ENCODE results near the gene GH2.
"Not testable (repeated sequence)": the region's sequence is repeated elsewhere in the genome, so short reads cannot be mapped to it uniquely, and the experiment has no call there.

GH2 gene

DNA sequence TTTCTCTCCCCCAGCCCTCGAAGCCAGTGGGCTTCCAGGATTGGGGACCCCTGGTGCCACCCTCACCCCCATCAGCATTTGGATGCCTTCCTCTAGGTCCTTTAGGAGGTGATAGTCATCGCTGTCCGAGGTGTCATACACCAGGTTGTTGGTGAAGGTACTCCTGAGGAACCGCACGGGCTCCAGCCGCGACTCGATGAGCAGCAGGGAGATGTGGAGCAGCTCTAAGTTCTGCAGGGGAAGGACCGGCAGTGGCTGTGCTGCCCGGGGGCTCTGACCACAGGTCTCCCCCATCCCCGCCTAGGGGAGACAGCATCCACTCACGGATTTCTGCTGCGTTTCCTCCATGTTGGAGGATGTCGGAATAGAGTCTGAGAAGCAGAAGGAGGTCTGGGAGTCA, 28.4 kb upstream of the GH2 start:
- DNase-seq, result no peak

DNA sequence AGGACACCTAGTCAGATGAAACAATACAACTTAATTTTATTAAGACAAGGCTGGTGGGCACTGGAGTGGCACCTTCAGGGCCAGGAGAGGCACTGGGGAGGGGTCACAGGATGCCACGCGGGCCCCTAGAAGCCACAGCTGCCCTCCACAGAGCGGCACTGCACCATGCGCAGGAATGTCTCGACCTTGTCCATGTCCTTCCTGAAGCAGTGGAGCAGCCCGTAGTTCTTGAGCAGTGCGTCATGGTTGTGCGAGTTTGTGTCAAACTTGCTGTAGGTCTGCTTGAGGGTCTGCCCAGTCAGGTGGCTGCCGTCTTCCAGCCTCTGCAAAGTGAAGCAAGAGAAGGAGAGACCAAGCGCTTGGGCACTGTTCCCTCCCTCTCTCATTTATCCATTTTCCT, 27.8 kb upstream of the GH2 start:
- DNase-seq, result not testable (repeated sequence)

DNA sequence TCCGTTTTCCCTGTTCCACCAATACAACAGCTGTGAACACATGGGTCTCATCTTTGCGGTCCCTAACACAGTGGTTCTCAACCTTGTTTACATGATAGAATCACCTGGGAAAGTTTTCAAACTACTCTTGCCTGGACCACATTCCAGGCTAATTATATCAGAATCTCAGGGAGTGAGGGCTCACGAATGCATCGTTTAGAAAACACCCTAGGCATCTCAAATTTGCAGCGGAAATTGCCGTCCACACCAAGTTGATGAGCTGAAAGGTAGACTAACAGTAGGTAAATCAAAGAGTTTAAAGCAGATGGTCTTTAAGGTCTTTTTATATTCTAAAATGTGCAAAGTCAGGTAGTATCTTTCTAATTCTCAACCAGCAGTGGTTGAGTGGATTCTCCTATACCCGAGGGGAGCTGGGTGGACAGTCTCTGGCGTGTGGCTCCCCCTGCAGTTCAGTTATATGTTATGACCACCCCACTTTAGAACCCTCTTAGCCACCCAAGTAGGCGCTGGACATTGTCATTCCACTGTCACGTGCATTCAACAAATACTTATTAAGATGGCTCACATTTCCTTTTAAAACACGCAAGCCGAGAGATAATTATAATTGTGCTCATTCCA, 25.5 kb upstream of the GH2 start:
- DNase-seq, result not testable (repeated sequence)

DNA sequence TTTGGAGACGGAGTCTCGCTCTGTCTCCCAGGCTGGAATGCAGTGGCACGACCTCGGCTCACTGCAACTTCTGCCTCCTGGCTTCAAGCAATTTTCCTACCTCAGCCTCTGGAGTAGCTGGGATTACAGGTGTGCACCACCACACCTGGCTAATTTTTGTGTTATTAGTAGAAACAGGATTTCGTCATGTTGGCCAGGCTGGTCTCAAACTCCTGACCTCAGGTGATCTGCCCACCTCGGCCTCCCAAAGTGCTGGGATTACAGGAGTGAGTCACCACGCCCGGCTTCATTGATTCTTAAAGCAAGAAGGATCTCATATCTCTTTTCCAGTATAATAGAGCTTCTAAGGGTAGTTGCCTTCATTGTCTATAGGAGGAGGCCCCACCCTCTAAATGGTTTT, 23.1 kb upstream of the GH2 start:
- DNase-seq, result not testable (repeated sequence)

DNA sequence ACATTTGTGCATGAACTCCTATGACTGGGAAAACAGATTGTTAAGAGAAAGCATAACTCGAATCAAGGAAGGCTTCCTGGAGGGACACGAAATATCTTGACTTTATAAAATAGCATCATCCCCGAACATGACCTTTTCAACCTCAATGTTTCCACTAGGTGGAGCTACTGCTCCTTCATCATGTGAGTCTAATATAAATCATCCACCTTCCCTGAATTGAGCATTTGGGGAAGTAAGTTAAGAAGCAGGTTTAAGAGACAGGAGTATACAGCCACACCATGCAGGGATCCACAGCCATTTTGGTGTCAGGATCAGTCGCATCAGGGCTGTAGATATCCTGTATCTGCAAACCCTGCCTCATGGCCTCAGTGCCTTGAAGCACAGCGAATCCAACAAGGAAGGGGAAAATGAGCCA, 22.1 kb upstream of the GH2 start:
- not testable (repeated sequence) for DNase-seq

DNA sequence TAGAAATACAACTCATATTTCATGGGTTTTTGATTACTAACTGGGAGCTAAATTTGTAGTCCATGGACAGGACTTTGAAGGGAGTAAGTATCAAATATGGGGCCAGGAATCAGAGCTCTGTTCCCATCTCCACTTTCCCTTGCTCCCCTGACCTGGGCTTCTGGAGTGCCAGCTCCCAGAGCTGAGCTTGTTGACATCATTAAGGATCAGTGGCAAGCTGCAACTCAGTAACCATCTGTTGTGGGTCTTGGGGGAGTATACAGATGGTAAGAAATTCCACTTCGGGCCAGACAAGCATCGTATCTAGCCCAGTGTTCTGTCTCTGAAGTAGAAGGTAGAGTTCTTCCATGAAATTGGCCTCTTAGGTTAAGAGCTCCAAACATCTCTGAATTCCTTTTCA, 20.2 kb upstream of the GH2 start:
- DNase-seq, result not testable (repeated sequence)

DNA sequence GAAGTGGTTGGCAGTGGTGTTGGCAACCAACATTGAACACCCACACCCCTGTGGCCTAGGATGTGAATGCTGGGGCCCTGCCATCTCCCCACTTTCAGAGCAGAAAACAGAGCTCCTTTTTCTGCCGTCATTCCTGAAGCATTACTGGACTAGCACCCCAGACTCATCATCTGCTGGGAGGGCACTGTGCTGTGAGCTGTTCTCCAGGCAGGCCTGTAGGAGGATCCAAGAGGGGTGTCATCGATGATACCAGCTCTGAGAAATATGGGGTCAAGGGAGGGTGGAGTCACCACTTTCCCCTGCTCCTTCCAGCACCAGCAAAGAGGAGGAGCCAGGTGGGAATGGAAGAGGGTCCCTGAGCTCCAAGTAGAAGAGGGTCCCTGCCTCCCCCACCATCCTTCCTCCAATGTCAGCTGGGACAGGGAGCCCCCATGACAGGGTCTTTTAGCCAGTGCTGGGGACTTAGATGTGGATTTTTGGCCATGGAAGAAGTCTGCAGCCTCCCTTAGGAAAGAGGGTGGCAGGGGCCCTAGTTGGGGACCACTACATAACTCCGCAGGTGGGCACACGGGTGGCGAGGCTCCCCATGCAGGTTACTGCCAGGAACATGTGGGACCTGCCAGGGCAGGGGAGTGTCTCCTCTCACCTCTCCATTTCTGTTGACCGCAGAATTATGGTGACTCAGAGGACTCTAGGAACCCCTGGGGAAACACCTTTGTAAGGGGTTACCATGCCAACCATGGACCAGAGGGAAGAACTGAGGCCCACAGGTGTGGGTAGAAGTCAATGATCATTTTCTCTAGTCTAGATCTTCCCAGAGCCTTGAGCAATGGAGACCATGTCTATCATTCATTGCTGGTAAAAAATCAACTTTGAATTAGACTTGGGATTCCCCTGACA, 17.4 kb upstream of the GH2 start:
- DNase-seq, result not testable (repeated sequence)

DNA sequence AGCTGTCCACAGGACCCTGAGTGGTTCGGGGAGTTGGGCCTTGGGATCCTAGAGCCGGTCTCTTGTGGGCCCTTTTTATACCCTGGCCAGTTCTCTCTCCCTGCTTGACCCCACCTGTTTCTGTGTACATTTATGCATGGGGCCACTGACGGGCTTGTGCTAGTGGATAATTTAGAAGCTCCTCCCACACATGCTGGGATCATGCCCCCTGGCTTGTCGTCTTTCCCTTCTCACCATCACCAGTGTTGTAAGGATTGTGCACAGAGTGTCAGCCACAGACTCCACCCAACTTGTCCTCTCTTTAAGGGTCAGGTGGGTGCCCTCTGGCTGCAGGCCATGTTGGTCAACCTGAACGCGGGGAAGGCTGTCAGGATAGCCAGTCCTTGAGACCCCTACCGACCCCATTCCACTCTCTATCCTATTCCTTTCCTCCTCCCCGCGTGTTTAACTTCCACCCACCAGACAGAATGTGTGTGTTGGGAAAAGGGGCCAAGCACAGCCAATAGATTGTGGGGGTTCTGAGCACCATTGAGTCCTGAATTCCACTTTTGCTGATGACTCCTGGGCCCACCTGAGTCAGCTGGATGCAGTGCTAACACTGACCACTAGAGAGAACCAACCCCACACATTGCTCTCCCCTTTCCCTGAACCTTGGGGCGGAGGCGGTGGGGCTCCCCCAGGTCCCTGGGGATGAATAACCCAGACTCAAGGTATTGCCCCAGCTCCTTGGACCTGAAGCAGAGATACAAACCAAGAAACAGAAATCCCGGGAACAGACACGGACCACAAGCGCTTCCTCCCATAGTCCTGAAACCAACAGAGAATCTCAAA, 15.0 kb upstream of the GH2 start, which contains the start of gene CSH1:
CSH1 (minus strand) TSS at position 51 of the 831 bp plus-strand sequence. CDS start 63 bp downstream, outside the sequence.
- DNase-seq, result not testable (repeated sequence)

DNA sequence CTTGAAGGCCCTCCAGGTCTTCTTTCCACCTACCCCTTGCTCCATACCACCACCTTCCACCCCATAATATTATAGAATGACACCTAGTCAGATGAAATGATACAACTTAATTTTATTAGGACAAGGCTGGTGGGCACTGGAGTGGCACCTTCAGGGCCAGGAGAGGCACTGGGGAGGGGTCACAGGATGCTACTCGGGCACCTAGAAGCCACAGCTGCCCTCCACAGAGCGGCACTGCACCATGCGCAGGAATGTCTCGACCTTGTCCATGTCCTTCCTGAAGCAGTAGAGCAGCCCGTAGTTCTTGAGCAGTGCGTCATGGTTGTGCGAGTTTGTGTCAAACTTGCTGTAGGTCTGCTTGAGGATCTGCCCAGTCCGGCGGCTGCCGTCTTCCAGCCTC, 13.1 kb upstream of the GH2 start:
- DNase-seq, result not testable (repeated sequence)

DNA sequence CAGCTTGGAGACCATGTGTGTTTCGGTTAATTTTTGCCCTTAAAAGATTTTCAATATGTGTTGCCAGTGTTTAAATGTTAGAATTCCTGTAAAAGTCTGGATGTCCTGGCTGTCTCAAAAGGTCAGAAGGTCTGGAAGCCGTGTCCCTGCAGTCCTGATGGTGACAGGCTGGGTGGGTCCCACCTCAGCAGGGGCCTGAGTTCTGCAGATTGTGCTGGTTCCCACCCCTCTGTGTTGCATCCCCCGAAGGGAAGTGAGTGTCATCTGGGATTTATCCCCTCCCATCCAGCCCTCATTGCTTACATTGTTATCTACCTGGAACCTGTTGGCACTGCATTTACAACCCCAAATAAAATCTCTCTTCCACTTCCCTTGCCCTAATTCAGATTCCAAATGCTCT, 12.3 kb upstream of the GH2 start:
- not testable (repeated sequence) for DNase-seq

DNA sequence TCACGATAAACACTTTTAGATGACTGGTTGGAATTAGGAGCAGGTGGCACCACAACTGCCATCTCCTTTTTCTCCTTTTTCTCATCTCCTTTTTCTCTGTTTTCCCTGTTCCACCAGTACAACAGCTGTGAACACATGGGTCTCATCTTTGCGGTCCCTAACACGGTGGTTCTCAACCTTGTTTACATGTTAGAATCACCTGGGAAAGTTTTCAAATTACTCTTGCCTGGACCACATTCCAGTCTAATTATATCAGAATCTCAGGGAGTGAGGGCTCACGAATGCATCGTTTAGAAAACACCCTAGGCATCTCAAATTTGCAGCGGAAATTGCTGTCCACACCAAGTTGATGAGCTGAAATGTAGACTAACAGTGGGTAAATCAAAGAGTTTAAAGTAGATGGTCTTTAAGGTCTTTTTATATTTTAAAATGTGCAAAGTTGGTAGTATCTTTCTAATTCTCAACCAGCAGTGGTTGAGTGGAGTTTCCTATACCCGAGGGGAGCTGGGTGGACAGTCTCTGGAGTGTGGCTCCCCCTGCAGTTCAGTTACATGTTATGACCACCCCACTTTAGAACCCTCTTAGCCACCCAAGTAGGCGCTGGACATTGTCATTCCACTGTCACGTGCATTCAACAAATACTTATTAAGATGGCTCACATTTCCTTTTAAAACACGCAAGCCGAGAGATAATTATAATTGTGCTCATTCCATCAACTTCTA, 10.7 kb upstream of the GH2 start:
- DNase-seq, result not testable (repeated sequence)

DNA sequence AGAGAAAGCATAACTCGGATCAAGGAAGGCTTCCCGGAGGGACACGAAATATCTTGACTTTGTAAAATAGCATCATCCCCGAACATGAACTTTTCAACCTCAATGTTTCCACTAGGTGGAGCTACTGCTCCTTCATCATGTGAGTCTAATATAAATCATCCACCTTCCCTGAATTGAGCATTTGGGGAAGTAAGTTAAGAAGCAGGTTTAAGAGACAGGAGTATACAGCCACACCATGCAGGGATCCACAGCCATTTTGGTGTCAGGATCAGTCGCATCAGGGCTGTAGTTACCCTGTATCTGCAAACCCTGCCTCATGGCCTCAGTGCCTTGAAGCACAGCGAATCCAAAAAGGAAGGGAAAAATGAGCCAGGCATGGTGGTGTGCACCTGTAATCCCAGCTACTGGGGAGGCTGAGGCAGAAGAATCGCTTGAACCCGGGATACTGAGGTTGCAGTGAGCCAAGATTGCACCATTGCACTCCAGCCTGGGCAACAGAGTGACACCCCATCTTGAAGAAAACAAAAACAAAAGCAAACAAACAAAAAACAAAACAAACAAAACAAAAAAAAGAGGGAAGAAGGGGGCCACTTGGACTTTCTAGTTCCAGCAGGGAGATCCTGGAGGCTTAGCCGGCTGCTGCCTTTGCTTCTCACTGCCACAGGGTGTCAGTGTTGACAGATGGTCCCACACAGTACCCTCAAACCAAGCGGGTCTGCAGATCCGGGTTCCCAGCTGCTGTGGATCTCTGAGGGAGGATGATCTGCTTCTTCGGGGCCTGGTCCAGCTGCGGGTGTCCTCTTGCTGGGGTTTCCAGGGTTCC, 7.5 kb upstream of the GH2 start:
- DNase-seq, result not testable (repeated sequence)

DNA sequence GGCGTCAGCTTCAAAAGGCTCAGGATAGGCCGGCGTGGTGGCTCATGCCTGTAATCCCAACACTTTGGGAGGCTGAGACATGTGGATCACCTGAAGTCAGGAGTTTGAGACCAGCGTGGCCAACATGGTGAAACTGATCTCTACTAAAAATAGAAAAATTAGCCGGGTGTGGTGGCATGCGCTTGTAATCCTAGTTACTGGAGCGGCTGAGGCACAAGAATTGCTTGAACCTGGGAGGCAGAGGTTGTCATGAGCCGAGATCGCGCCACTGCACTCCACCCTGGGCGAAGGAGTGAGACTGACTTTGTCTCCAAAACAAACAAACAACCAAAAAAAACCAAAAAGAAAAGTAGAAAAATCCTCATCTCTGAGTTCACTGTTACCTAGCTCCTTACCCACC, 3.4 kb upstream of the GH2 start:
- DNase-seq, result not testable (repeated sequence)

DNA sequence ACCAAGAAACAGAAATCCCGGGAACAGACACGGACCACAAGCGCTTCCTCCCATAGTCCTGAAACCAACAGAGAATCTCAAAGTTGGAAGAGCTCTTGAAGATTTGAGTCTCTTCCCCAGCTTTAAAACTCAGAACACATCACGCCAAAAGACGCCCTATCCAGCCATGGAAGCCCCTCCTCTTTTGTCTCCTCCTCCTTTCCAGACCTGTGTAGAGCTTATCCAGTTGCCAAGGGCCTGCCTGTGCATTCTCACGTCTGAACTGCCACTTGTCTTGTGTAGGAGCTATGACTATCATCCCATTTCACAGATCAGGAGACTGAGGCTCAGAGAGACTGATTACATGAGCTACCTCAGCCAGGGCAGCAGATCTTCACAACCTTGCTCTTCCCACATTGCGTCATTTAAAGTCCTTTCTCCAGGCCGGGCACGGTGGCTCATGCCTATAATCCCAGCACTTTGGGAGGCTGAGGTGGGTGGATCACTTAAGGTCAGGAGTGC, 932 bp upstream of the GH2 start:
- DNase-seq, result not testable (repeated sequence)

DNA sequence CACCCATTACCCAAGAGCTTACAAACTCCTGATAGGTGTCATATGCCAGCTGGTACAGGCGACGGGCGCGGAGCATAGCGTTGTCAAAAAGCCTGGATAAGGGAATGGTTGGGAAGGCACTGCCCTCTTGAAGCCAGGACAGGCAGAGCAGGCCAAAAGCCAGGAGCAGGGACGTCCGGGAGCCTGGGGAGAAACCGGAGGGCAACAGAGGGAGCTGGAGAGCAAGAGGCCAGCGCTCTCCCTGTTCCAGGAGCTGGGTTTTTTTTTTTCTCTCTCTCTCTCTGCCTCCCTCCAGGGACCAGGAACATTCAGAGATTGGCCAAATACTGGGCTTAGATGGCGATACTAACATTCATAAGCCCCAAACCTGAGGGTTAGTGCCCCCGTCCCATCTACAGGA, 407 bp downstream of the GH2 start:
- not testable (repeated sequence) for DNase-seq

DNA sequence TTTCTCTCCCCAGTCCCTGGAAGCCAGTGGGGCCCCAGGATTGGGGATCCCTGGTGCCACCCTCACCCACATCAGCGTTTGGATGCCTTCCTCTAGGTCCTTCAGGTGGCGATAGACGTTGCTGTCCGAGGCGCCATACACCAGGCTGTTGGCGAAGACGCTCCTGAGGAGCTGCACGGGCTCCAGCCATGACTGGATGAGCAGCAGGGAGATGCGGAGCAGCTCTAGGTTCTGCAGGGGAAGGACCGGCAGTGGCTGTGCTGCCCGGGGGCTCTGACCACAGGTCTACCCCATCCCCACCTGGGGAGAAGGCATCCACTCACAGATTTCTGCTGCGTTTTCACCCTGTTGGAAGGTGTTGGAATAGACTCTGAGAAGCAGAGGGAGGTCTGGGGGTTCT, 1.0 kb downstream of the GH2 start:
- no peak for DNase-seq

DNA sequence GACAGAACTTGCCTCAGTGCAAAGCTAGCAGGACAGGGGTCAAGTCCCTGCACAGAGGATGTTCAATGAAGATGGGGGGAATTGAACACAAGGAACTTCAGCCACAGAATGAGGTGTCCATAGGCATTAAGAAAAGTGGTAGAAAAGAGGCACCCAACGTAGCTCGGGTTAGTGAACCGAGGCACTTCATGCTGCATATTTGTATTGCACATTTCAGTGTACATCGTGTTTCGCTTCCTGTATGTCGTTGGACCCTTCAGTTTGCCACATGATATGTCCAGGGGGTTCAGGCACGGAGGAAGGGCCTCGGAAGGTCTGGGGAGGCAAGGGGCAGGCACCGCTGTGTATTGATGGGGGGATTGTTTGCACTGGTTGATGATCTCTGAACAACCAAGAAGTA, 3.3 kb downstream of the GH2 start:
- DNase-seq, result not testable (repeated sequence)

DNA sequence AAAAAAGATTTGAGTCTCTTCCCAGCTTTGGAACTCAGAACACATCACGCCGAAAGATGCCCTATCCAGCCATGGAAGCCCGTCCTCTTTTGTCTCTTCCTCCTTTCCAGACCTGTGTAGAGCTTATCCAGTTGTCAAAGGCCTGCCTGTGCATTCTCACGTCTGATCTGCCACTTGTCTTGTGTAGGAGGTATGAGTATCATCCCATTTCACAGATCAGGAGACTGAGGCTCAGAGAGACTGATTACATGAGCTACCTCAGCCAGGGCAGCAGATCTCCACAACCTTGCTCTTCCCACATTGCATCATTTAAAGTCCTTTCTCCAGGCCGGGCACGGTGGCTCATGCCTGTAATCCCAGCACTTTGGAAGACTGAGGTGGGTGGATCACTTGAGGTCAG, 7.1 kb downstream of the GH2 start:
- DNase-seq, result not testable (repeated sequence)

DNA sequence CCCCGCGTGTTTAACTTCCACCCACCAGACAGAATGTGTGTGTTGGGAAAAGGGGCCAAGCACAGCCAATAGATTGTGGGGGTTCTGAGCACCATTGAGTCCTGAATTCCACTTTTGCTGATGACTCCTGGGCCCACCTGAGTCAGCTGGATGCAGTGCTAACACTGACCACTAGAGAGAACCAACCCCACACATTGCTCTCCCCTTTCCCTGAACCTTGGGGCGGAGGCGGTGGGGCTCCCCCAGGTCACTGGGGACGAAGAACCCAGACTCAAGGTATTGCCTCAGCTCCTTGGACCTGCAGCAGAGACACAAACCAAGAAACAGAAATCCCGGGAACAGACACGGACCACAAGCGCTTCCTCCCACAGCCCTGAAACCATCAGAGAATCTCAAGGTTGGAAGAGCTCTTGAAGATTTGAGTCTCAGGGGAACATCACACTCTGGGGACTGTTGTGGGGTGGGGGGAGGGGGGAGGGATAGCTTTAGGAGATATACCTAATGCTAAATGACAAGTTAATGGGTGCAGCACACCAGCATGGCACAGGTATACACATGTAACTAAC, 7.6 kb downstream of the GH2 start:
- DNase-seq, result not testable (repeated sequence)

DNA sequence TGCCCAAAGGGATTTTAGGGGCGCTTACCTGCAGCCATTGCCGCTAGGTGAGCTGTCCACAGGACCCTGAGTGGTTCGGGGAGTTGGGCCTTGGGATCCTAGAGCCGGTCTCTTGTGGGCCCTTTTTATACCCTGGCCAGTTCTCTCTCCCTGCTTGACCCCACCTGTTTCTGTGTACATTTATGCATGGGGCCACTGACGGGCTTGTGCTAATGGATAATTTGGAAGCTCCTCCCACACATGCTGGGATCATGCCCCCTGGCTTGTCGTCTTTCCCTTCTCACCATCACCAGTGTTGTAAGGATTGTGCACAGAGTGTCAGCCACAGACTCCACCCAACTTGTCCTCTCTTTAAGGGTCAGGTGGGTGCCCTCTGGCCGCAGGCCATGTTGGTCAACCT, 8.2 kb downstream of the GH2 start, which contains the start of gene CSH2:
CSH2 (minus strand) TSS at position 101 of the 400 bp plus-strand sequence; CDS start at position 38, 63 bp downstream.
- DNase-seq, result not testable (repeated sequence)

All from SIG-M5 (cell line).